Measurements from ENCODE around the gene WWP2.
"Not testable (repeated sequence)": the region's sequence is repeated elsewhere in the genome, so short reads cannot be mapped to it uniquely, and the experiment has no call there.

Gene WWP2

GRCh38 chr16:69798466-69798865 is 36.3 kb downstream of the WWP2 start:
- no peak for DNase-seq

GRCh38 chr16:69799611-69800031 is 37.5 kb downstream of the WWP2 start:
- DNase-seq = no peak

- no peak for DNase-seq
Observed at GRCh38 chr16:69804297-69804696, 42.2 kb downstream of the WWP2 start.

- not testable (repeated sequence) for DNase-seq
Observed at GRCh38 chr16:69806776-69807175, 44.6 kb downstream of the WWP2 start.

- peak in 1 of 2 experiments; percentile 18 for DNase-seq
Observed at GRCh38 chr16:69812688-69813014, 50.5 kb downstream of the WWP2 start.

- no peak for DNase-seq
Observed at GRCh38 chr16:69814078-69814477, 51.9 kb downstream of the WWP2 start.

- no peak for DNase-seq
Observed at GRCh38 chr16:69814561-69814960, 52.4 kb downstream of the WWP2 start.

- not testable (repeated sequence) for DNase-seq
Observed at GRCh38 chr16:69815216-69815883, 53.2 kb downstream of the WWP2 start.

GRCh38 chr16:69816996-69817395 is 54.9 kb downstream of the WWP2 start:
- no peak for DNase-seq

- DNase-seq = no peak
Observed at GRCh38 chr16:69818891-69819545, 56.9 kb downstream of the WWP2 start.

GRCh38 chr16:69820926-69821541 is 58.9 kb downstream of the WWP2 start:
- no peak for DNase-seq

GRCh38 chr16:69821844-69822173 is 59.7 kb downstream of the WWP2 start:
- no peak for DNase-seq

GRCh38 chr16:69822174-69822935 is 60.2 kb downstream of the WWP2 start:
- no peak for DNase-seq

GRCh38 chr16:69823831-69824563 is 61.9 kb downstream of the WWP2 start:
- no peak for DNase-seq

GRCh38 chr16:69824564-69825142 is 62.5 kb downstream of the WWP2 start:
- not testable (repeated sequence) for DNase-seq

- no peak for DNase-seq
Observed at GRCh38 chr16:69827524-69827923, 65.4 kb downstream of the WWP2 start.

GRCh38 chr16:69829338-69829737 is 67.2 kb downstream of the WWP2 start:
- DNase-seq = no peak

- DNase-seq = no peak
Observed at GRCh38 chr16:69830146-69830533, 68.0 kb downstream of the WWP2 start.

- DNase-seq = no peak
Observed at GRCh38 chr16:69830534-69831211, 68.5 kb downstream of the WWP2 start.

- DNase-seq = no peak
Observed at GRCh38 chr16:69831212-69832123, 69.3 kb downstream of the WWP2 start.
